Spleen (tissue), 11 donors: ENCODE measurements around the gene ENTR1. TPM values are rescaled to one million over a fixed set of nuclear protein-coding genes. Genes with fewer than 3 reads are reported as not detected.
A peak's percentile ranks its signal among the peaks of the same experiment; 100 is the strongest.

Experiments
- DNase-seq: peaks from one replicate; pipeline ENCODE4 v3.0.0-alpha.2; 2020
- H3K27ac ChIP-seq, 8 donors: fragments of 200-600 bp; sonication (generic) in 7 of 8; 1 replicate in 4 of 8; 2 replicates in 4 of 8; pipeline versions ENCODE4 v1.5.0 to v1.8.0; 2016 to 2021; ENCODE audit warnings: inconsistent platforms in 4 of 8, mild to moderate bottlenecking in 4 of 8, moderate library complexity in 1 of 8
- H3K27me3 ChIP-seq, 7 donors: fragments of 200-600 bp; sonication (generic) in 6 of 7; replicated peaks in 1 of 7; 1 replicate in 4 of 7; 2 replicates in 3 of 7; pipeline versions ENCODE4 v1.5.0 to v1.8.0; 2016 to 2021; ENCODE audit warnings: inconsistent platforms in 3 of 7, mild to moderate bottlenecking in 1 of 7
- H3K36me3 ChIP-seq, 6 donors: fragments of 200-600 bp; sonication (generic) in 5 of 6; 1 replicate in 4 of 6; 2 replicates in 2 of 6; pipeline versions ENCODE4 v1.5.0 to v1.8.0; 2016 to 2021; ENCODE audit warnings: inconsistent platforms in 2 of 6
- H3K4me1 ChIP-seq, 6 donors: fragments of 200-600 bp; sonication (generic) in 5 of 6; 1 replicate in 3 of 6; 2 replicates in 3 of 6; pipeline versions ENCODE4 v1.5.0 to v1.8.0; 2016 to 2021; ENCODE audit warnings: inconsistent platforms in 3 of 6
- H3K4me3 ChIP-seq, 8 donors: fragments of 200-600 bp; sonication (generic) in 7 of 8; 1 replicate in 4 of 8; 2 replicates in 4 of 8; pipeline versions ENCODE4 v1.5.0 to v1.8.0; 2016 to 2021; ENCODE audit warnings: inconsistent platforms in 4 of 8, mild to moderate bottlenecking in 4 of 8, moderate library complexity in 2 of 8
- H3K9me3 ChIP-seq, 8 donors: fragments of 200-600 bp; sonication (generic) in 7 of 8; 1 replicate in 4 of 8; 2 replicates in 4 of 8; pipeline versions ENCODE4 v1.5.0 to v1.8.0; 2016 to 2021; ENCODE audit warnings: inconsistent platforms in 4 of 8
- POLR2A ChIP-seq, 3 donors: fragments of 450-650 bp; IDR thresholded peaks; one replicate each; pipeline ENCODE4 v1.5.1; 2017; ENCODE audit warnings: antibody characterized with exemption in 3 of 3, mild to moderate bottlenecking in 1 of 3
- POLR2AphosphoS5 ChIP-seq, 3 donors: sonication (generic); formaldehyde crosslinking; IDR thresholded peaks; one replicate each; pipeline ENCODE4 v1.5.1; 2017; ENCODE audit warnings: antibody characterized with exemption in 3 of 3
- WGBS, 5 donors: extraction: QIAGEN DNeasy Blood & Tissue Kit in 3 of 5; methylation state at CpG; one replicate each; pipeline versions ENCODE4 v1.1.5 to v1.1.7; 2013 to 2018; 5-methylcytosine and 5-hydroxymethylcytosine counted together
- intact Hi-C: fragments of 100-400 bp; cut with DNase I; formaldehyde crosslinking; loops from one replicate; pipeline ENCODE4 v1.15.0; 2023; ENCODE audit warnings: low total_unique reads
- polyA plus RNA-seq, 3 donors: library from polyadenylated mRNA; stranded (reverse); fragments of 200-250 nt; gene quantifications; one replicate each; pipeline ENCODE4 v1.2.1, GENCODE V29; 2013
- total RNA-seq, 7 donors: library from RNA; depleted of rRNA in 3 of 7; stranded (reverse); fragments of >200 nt in 3 of 7; fragmentation: NEBNext Ultra II Directional in 4 of 7; extraction: Animal tissue kit (Norgen Biotek cat#: 25700) in 4 of 7; gene quantifications; one replicate each; pipeline versions ENCODE4 v1.1.0 to v1.2.1, GENCODE V29; 2016 to 2021
- TF ChIP-seq, protein P1 (sequence below), 11 experiments: fragments of 200-600 bp in 7 of 11; fragments of 450-650 bp in 4 of 11; sonication (generic) in 4 of 11; IDR thresholded peaks in 8 of 11; conservative IDR thresholded peaks in 3 of 11; 1 replicate in 7 of 11; 2 replicates in 4 of 11; pipeline versions ENCODE4 v1.4.0 to v1.8.0; 2016 to 2021; ENCODE audit warnings: antibody characterized with exemption in 11 of 11, inconsistent platforms in 4 of 11, mild to moderate bottlenecking in 1 of 11
- donor health status: healthy with polysubstance abuse.
- donor health status: DM: no; HTN: no; CAD: no; lungs with moderate emphysema.
- donor health status: DM: no; HTN: no; CAD: no.
- donor health status: Bipolar disorder and iron deficiency.
- donor health status: healthy.
- donor health status: DM: no; HTN: no; CAD: no.
- donor health status: DM: yes; HTN: yes; CAD: no.

The ENTR1 gene
- total and polyA plus RNA-seq, 10 donors: 38.5 to 78.5 (median 61.0) TPM

DNA sequence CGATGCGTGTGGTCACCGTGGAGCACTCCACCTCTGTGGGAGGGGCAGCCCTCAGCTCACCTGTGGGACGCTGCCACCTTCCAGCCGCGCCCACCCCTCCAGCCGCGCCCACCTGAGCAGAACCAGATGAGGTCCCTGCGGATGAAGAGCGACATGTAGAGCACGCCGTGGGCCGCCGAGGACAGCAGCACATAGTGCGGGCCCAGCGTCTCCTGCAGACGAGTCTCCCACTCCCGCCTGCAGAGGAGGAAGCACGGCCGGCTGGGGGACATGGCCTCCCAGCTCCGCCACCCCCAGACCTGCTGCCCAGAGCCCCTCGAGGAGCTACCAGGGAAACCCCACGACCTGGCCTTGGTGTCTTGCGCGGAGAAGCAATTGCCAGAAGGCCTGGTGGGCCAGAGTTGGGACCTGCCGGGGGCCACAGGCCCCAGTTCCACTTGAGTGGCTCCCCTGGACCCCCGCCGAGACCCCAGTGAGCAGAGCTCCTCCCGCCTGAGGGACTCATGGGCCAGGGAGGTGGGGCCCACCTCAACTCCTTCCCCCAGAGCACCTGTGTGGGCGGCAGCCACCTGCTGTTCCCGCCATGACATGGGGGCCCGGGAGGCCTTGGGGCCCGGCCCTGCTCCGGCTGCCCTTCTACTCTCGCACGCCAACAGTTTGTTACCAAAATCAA, 22.8 kb upstream of the ENTR1 start:
- Histone ChIP-seq H3K9me3 (no peaks in the 10 kb centered on the region), H3K27me3 (no peaks in the 10 kb centered on the region), H3K36me3 (peaks cover 0 to 81% (median 41%) of the 10 kb centered on the region in 6 donors), H3K4me1 (peaks cover 12 to 47% (median 29%) of the 10 kb centered on the region in 6 donors), H3K27ac (no peak overlapping the region), H3K4me3 (no peak overlapping the region)
- DNase-seq: no peak
- intact Hi-C loops: no loop called here
- TF ChIP-seq POLR2A (IDR thresholded peaks at IDR 0.05) (no peak), POLR2AphosphoS5 (IDR thresholded peaks at IDR 0.05) (no peak)
- TF ChIP-seq, protein P1, sequence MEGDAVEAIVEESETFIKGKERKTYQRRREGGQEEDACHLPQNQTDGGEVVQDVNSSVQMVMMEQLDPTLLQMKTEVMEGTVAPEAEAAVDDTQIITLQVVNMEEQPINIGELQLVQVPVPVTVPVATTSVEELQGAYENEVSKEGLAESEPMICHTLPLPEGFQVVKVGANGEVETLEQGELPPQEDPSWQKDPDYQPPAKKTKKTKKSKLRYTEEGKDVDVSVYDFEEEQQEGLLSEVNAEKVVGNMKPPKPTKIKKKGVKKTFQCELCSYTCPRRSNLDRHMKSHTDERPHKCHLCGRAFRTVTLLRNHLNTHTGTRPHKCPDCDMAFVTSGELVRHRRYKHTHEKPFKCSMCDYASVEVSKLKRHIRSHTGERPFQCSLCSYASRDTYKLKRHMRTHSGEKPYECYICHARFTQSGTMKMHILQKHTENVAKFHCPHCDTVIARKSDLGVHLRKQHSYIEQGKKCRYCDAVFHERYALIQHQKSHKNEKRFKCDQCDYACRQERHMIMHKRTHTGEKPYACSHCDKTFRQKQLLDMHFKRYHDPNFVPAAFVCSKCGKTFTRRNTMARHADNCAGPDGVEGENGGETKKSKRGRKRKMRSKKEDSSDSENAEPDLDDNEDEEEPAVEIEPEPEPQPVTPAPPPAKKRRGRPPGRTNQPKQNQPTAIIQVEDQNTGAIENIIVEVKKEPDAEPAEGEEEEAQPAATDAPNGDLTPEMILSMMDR (IDR thresholded peaks at IDR 0.05 in 8 of 11, conservative IDR thresholded peaks at IDR 0.05 in 3 of 11): no peak
- WGBS, 5 donors: 94 to 97% (median 94%) methylated on average over 27 to 36 of the region's 36 CpGs

GRCh38 chr9:136432591-136432990, 22.2 kb upstream of the ENTR1 start:
- intact Hi-C loops: no loop called here
- Histone ChIP-seq H3K36me3 (peaks cover 0 to 84% (median 41%) of the 10 kb centered on the region in 6 donors), H3K27ac (no peak overlapping the region), H3K27me3 (no peaks in the 10 kb centered on the region), H3K4me3 (no peak overlapping the region), H3K9me3 (no peaks in the 10 kb centered on the region), H3K4me1 (peaks cover 6 to 41% (median 23%) of the 10 kb centered on the region in 6 donors)
- no peak for DNase-seq
- WGBS, 5 donors: 90 to 98% (median 96%) methylated on average over 22 to 26 of the region's 26 CpGs
- TF ChIP-seq POLR2A (IDR thresholded peaks at IDR 0.05) (no peak), POLR2AphosphoS5 (IDR thresholded peaks at IDR 0.05) (no peak)
- TF ChIP-seq, protein P1 (IDR thresholded peaks at IDR 0.05 in 8 of 11, conservative IDR thresholded peaks at IDR 0.05 in 3 of 11): no peak

DNA sequence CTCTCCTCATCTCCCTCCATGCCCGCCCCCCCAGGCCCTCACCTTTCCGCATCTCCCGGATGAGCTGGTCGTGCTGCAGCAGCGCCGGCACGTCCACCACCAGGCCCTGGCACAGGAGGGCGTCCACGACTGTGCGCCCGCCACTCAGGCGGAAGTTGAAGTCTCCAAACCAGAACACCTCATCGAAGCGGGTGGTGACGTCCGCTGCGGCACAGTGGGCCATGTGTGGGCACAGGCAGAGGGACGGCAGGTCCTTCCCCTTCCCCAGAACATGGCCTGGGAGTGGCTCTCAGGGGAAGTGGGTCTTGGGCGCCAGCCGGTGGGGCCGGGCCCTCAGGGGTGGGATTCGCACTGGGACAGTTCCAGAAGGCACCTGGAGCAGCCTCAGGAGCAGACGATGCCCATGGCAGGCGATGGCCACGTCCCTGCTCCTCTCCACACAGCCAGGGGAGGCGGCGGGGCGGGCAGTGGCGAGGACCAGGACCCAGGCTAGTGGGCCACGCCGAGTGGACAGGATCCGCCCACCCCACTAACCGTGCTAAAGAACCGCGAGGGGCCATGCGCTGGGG, 21.5 kb upstream of the ENTR1 start:
- H3K9me3 ChIP-seq: no peaks in the 10 kb centered on the region
- H3K27me3 ChIP-seq: no peaks in the 10 kb centered on the region
- peaks cover 0 to 90% (median 41%) of the 10 kb centered on the region in 6 donors for H3K36me3 ChIP-seq
- no peak for DNase-seq
- WGBS, 5 donors: 93 to 97% (median 94%) methylated on average over 18 to 36 of the region's 36 CpGs
- TF ChIP-seq POLR2A (IDR thresholded peaks at IDR 0.05) (no peak), POLR2AphosphoS5 (IDR thresholded peaks at IDR 0.05) (no peak)
- TF ChIP-seq, protein P1 (IDR thresholded peaks at IDR 0.05 in 8 of 11, conservative IDR thresholded peaks at IDR 0.05 in 3 of 11): no peak
- H3K4me3 ChIP-seq: no peak overlapping the region
- intact Hi-C loops: no loop called here
- no peak overlapping the region for H3K27ac ChIP-seq
- peaks cover 0 to 34% (median 15%) of the 10 kb centered on the region in 6 donors for H3K4me1 ChIP-seq

DNA sequence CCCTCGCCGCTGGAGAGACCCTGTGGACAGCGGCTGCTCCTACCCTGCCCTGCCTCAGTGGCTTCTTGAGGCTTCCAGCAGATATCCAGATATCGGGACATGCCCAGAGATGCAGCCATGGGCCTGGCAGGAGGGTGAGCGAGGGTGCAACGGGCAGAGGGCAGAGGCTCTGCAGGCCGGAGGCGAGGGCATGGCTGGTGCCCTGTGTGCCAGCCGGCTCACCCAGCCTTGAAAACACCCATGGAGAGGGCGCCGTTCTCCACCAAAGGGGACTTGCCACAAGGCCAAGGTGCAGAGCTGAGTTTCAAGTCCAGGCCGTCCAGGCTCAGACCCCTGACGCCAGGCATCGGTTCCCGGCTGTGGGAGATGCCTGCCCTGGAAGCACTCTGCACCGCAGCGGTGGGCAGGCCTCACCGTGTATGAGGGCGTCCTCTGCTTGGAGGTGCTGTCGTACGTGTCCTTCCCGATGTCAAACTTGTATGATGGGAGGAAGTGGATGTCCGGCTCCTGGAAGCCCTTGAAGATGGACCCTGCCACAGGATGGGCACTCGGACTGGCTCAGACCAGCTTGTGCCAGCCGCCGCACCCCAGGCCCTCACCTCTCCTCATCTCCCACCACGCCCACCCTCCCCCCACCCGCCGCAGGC, 20.3 kb upstream of the ENTR1 start:
- Histone ChIP-seq H3K36me3 (peaks cover 0 to 88% (median 38%) of the 10 kb centered on the region in 6 donors), H3K4me1 (peaks cover 0 to 22% (median 5%) of the 10 kb centered on the region in 6 donors), H3K9me3 (no peaks in the 10 kb centered on the region), H3K27me3 (no peaks in the 10 kb centered on the region), H3K27ac (peak overlapping the region in 6 of 8 donors; percentile 38 to 72 (median 64)), H3K4me3 (no peak overlapping the region)
- TF ChIP-seq POLR2A (IDR thresholded peaks at IDR 0.05) (no peak), POLR2AphosphoS5 (IDR thresholded peaks at IDR 0.05) (peak in 1 of 3 donors; percentile 18)
- intact Hi-C loops: no loop called here
- WGBS, 5 donors: 80 to 90% (median 86%) methylated on average over 26 to 29 of the region's 29 CpGs
- peak; percentile 71 for DNase-seq
